A549 treated with dexamethasone at 1 μM for 4 hours (cell line): ENCODE measurements around the gene NAA50. TPM values are rescaled to one million over a fixed set of nuclear protein-coding genes. Genes with fewer than 3 reads are reported as not detected.

Experiments used
- total RNA-seq: library from RNA; stranded (reverse); fragments of 200-300 nt; extraction: Qiagen RNA extraction; gene quantifications from 5 replicates; pipeline ENCODE4 v1.2.3, GENCODE V29; 2022

NAA50 gene
- 135 to 171 TPM (median 162 TPM) in 5 replicates for total RNA-seq

DNA sequence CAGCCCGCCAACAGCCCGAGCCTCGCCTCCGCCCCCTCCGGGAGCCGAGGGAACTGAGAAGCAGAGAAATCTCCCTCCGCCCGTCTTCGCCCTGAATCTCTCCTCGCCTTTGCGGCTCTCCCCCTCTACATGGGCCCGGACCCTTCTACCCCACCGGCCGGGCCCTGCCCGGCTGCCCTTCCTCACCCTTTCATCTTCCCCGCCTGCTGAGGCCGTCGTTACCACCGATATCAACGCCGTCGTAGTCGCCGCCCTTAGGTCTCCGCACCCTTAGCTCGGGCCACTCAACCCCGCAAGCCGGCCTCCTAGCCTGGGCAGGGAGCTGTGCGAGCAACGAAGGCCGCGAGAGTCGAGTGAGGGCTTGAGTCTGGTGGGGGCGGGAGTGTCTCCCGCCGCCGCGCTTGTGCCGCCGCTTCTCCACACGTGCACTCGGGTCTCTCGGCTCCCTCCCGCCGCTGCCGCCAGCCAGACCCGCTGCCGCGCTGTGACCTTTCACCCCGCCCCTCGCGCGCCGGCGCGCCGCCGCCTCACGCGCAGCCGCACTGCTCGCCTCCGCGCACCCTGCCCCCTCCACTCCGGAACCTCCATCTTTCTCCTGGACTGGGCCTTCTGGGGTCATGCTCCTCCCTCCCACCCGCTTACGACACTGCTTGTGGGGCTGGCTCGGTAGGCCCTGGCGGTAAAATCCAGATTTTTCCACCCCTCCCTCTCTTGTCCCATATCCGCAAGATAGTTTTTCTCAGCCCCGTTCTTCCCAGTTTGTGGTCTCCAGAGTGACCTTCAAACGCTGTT lies at the start of gene NAA50:
NAA50 (minus strand) TSS at position 494 of the 792 bp plus-strand sequence; CDS start at position 194, 300 bp downstream.

GRCh38 chr3:113746548-113747282 lies 666 bp upstream of the NAA50 start, which contains the start of gene ATP6V1A:
Gene ATP6V1A, plus strand, starts transcription at chr3:113747035. Its CDS starts 31,719 bp downstream, at chr3:113778754.

DNA sequence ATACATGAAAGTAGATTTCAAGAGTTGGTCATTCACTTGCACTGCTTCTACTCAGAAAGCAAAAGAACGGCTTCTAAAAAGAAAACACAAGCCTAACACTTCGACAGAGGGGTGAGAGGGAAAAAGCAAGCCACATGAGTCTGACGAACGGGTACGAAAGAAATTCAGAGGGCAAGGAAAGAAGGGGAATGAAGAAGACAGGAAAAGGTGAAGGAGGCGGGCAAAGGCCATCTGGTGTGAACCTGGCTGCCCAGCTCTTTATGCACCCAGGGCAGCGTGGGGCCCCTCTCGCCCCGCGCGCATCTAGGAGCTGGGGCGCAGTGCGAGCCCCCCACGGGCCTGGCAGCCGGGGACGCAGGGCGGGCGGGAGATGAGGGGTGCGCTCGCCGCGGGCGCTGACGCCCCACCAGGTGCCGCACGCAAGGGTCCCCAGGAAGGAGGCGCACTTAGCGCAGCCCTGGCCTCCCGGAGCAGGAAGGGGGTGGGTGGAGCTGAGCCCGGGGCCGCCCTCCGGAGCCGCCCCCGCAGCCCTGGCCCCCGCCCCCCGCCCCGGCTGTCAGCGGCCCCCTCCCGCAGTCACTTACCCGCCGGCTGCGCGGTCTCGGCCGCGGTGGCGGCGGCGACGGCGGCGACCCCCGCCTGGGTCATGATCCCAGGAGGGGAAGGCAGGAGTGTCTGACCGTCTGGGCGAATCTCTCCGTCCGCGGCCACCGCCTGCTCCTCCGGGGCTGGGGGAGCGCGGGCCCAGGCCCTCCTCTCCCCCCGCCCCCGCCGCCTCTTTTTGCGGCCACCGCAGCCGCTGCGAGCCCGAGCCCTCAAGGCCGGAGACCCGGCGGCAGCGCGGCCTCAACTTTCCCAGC lies 50.0 kb downstream of the NAA50 start, which contains the start of gene USF3:
USF3 (minus strand) TSS at position 857 of the 860 bp plus-strand sequence. CDS start 21,764 bp downstream, outside the sequence.

Other genes starting within 250 kb of the NAA50 start
- gene SPICE1, start 231.1 kb downstream of the NAA50 start, total RNA-seq: 4.5 to 8.0 TPM (median 7.4 TPM) in 5 replicates
- 0.29 to 0.53 TPM (median 0.49 TPM) in 5 replicates for gene SIDT1, start 213.7 kb downstream of the NAA50 start, total RNA-seq
- gene USF3, start 49.6 kb downstream of the NAA50 start, total RNA-seq: 2.5 to 3.6 TPM (median 3.0 TPM) in 5 replicates
- gene ATP6V1A, start 786 bp upstream of the NAA50 start, total RNA-seq: 16.3 to 25.4 TPM (median 24.0 TPM) in 5 replicates
- gene GRAMD1C, start 92.5 kb upstream of the NAA50 start, total RNA-seq: 0.52 to 1.8 TPM (median 0.72 TPM) in 5 replicates
- 2.4 to 4.0 TPM (median 3.5 TPM) in 5 replicates for gene ZDHHC23, start 201.8 kb upstream of the NAA50 start, total RNA-seq